ENCODE measurements around the gene METTL1.

Gene METTL1

GRCh38 chr12:57766464-57767304, 5.2 kb downstream of the METTL1 start, which contains the start of gene CYP27B1:
TSS of gene CYP27B1 (minus strand) at chr12:57767078. CDS start at chr12:57767041, 37 bp downstream.
- DNase-seq: peak; percentile 81

DNA sequence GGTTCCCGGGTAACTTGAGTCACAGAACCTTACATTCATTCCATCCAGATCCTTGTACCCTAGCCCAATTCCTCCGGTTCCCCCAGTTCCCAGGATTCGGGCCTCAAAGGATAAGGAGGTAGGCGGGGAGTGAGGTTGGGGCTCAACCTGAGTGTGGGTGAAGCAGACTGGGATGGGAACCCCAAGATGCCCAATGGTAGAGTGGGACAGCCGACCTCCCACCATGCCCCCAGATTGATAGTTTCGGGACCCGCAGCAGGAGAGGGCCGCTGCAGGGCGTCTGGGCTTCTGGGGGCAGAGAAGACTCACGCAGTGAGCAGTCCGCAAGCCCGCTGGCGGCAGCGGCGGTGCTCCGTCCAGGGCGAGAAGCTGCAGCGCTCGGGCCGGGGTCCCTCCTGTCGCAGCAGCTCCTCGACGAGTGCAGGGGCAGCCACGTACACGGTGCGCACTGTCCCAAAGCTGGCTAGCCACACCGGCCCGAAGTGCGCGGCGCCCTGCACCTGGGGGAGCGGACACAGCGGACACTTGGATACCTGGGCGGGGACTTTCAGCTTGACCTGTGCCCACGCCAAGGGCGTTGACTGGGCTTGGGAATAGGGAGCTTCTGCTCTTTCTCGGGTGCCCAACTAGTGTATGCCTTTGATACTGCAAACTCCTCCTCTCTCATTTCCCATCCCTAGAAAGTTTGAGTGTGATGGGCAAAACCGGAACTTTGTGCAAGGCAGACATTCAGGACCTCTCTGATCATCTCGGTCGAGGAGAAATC, 6.0 kb downstream of the METTL1 start:
- no peak for DNase-seq

GRCh38 chr12:57765003-57765697, 6.8 kb downstream of the METTL1 start:
- peak; percentile 47 for DNase-seq

DNA sequence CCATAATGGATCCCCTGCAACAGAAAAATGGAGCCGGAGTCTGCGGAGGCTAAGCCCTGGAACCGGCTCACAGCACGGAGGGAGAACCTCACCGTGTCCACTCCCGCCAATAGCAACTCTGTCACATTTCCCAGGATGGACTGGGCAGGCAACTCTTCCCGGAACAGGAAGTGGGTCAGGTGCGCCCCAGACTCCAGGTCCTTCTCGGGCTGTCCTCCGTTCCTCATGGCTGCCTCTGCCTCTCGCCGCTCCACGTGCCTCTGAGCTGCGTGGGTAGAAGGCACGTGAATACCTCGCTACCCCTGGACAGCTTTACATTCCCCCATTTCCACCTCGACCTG, 7.3 kb downstream of the METTL1 start:
- DNase-seq: no peak

- DNase-seq: no peak
These were observed 7.8 kb downstream of the METTL1 start for GRCh38 chr12:57763881-57764661.

- no peak for DNase-seq
These were observed 9.4 kb downstream of the METTL1 start for GRCh38 chr12:57762463-57762862.

GRCh38 chr12:57761391-57761998, 10.4 kb downstream of the METTL1 start:
- DNase-seq: no peak

- no peak for DNase-seq
These were observed 11.4 kb downstream of the METTL1 start for GRCh38 chr12:57760347-57760982.

DNA sequence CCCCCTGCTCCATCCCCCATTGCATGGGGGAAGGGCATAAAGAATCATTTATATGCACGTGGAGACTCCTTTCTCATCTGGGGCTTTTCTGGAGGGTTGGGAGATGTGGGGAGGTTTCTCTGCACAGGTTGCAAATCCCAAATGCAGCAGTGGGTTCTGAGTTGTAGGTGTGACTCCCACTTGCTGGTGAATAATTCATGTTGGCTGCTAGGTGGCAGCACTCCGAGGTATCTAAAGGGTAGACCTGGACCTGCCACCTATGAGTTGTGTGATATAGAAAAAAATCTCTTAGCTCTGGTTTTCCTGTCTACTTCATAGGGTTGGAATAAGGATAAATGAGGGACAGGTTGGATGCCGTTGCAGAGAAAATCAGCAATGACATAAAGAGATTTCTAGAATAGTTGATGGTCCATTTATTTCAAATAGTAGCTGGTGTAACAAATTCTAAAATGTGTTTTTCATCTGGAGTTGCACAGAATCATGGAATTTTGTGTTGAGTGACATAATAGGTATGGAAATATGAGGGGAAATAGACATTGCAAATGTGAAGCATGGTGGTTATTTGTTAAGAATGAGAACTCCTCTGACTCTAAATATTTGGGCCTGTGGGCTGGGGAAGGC, 12.4 kb downstream of the METTL1 start:
- DNase-seq: peak; percentile 72

- no peak for DNase-seq
These were observed 13.1 kb downstream of the METTL1 start for GRCh38 chr12:57758552-57759359.

GRCh38 chr12:57757771-57758170, 14.1 kb downstream of the METTL1 start:
- no peak for DNase-seq

DNA sequence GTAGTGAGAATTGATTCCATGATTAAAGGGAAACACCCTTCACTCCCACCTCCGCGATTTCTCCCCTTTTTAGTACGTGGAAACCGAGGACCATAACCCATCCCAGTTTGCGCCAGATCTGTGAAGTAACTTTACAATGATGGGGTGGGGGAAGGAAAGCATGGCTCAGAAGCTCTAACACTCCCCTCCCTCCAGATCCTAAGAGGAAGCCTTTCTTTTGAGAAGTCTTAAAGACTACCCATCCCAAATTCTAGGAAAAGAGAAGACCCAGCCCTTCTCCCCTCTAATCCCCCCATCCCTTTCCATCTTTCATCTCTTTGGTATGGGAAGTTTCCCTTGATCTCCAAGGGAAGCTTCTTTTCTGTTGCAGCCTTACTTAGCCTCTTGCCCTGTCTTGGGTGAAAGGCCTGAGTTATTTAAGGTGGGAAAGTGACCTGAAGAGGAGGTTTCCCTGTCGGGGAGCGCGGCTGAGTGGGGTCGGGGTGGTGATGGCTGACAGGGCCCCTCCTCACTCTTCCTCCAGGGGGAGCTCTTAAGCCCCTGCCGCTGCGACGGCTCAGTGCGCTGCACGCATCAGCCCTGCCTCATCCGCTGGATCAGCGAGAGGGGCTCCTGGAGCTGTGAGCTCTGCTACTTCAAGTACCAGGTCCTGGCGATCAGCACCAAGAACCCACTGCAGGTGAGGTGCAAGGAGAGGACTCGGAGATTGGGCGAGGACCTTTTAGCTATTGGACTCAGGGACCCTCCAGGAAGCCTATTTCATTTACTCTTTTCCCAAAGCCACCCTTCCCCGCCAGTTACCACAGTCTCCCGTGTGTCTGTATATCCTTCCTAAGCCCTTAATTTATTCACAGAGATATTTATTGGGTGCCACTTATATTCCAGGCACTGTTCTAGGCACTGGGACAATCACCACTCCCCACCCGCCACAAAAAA, 15.2 kb downstream of the METTL1 start:
- no peak for DNase-seq

GRCh38 chr12:57755454-57756372, 16.2 kb downstream of the METTL1 start:
- DNase-seq: no peak

- DNase-seq: no peak
These were observed 16.8 kb downstream of the METTL1 start for GRCh38 chr12:57755194-57755453.

- peak; percentile 97 for DNase-seq
These were observed 17.3 kb downstream of the METTL1 start, which contains the start of gene MARCHF9 for GRCh38 chr12:57754411-57755193. TSS of gene MARCHF9 (plus strand) at chr12:57755103. CDS start at chr12:57755529, 426 bp downstream.

DNA sequence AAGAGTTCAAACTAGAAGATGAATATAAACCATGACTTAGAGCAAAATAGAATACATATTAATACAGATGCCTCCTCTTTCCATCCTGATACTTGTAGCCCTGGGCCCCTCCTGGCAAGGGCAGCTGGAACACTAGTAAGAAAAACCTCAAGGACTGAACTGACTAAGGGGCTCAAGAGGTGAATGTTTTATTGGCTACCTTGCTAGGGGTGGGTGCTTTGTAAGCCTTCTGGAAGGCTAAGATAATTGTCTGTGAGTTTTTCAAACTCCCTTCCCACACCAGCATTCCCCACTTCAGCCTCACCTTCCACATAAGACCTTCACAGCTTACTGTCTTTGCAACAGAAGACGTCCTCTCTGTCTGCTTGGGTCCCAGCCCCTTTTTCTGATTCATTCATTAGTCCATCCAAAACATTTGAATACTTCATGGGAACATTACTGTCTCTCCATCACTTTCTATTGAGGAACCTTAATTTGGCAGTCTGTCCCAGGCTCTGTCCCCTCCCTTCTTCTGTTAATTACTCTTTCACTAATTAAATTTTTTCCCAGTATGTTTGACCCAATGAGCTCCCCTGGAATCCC, 18.1 kb downstream of the METTL1 start:
- no peak for DNase-seq

DNA sequence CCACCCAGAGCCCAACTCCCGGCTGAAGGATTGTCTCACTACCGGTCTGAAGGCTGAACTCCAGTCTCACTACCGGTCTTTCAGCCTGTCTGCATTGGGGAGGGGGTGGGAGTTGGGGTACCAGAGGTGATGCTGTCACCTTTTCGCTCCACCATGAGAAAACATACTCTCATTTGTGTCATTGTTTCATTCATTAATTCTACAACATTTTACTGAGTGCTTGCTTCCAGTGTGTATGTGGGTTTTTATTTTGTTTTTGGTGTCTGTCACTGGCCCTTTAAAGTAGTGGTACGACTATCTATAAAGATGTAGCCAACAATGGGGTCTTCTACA, 19.3 kb downstream of the METTL1 start:
- no peak for DNase-seq

All from NCI-H510A treated with DMSO at 0.1 percent for 48 hours (cell line).